NCI-H345 (cell line): ENCODE data around the gene TTF2.
"Not testable (repeated sequence)": the region's sequence is repeated elsewhere in the genome, so short reads cannot be mapped to it uniquely, and the experiment has no call there.

Experiments used
- DNase-seq: peaks from one replicate; lab custom pipeline; 2025; lab: John Stamatoyannopoulos, UW

Gene TTF2

GRCh38 chr1:117121589-117122329 lies 61.6 kb downstream of the TTF2 start, which contains the start of gene TRIM45:
Gene TRIM45, minus strand, starts transcription at chr1:117121749. Its CDS starts 548 bp downstream, at chr1:117121201.
- peak; percentile 94 for DNase-seq

GRCh38 chr1:117122330-117123025 lies 62.4 kb downstream of the TTF2 start:
- no peak for DNase-seq

GRCh38 chr1:117123274-117123673 lies 63.1 kb downstream of the TTF2 start:
- no peak for DNase-seq

- no peak for DNase-seq
These were observed 64.5 kb downstream of the TTF2 start for GRCh38 chr1:117124661-117125060.

GRCh38 chr1:117127795-117128194 lies 67.7 kb downstream of the TTF2 start:
- no peak for DNase-seq

GRCh38 chr1:117128323-117129079 lies 68.4 kb downstream of the TTF2 start:
- peak; percentile 62 for DNase-seq

- DNase-seq: no peak
These were observed 70.4 kb downstream of the TTF2 start for GRCh38 chr1:117130526-117130925.

- DNase-seq: no peak
These were observed 75.2 kb downstream of the TTF2 start for GRCh38 chr1:117135329-117135728.

GRCh38 chr1:117136749-117137148 lies 76.6 kb downstream of the TTF2 start:
- DNase-seq: no peak

- DNase-seq: no peak
These were observed 77.2 kb downstream of the TTF2 start for GRCh38 chr1:117137281-117137855.

- DNase-seq: no peak
These were observed 78.0 kb downstream of the TTF2 start for GRCh38 chr1:117138106-117138505.

GRCh38 chr1:117138561-117138960 lies 78.4 kb downstream of the TTF2 start:
- no peak for DNase-seq

- no peak for DNase-seq
These were observed 82.1 kb downstream of the TTF2 start for GRCh38 chr1:117142200-117142599.

- DNase-seq: no peak
These were observed 83.0 kb downstream of the TTF2 start for GRCh38 chr1:117143172-117143571.

- no peak for DNase-seq
These were observed 83.7 kb downstream of the TTF2 start for GRCh38 chr1:117143871-117144270.

GRCh38 chr1:117146072-117146471 lies 85.9 kb downstream of the TTF2 start:
- DNase-seq: no peak

GRCh38 chr1:117146575-117147340 lies 86.6 kb downstream of the TTF2 start:
- peak; percentile 6 for DNase-seq

- DNase-seq: no peak
These were observed 87.3 kb downstream of the TTF2 start for GRCh38 chr1:117147341-117147831.

GRCh38 chr1:117147856-117148588 lies 87.9 kb downstream of the TTF2 start:
- DNase-seq: no peak

- DNase-seq: no peak
These were observed 90.2 kb downstream of the TTF2 start for GRCh38 chr1:117150316-117150715.

- DNase-seq: not testable (repeated sequence)
These were observed 91.2 kb downstream of the TTF2 start for GRCh38 chr1:117151305-117151704.
